ENCODE data around the gene C1orf185. TPM values are rescaled to one million over a fixed set of nuclear protein-coding genes. Genes with fewer than 3 reads are reported as not detected.

Gene C1orf185
- total RNA-seq, 1 donor, result not detected

DNA sequence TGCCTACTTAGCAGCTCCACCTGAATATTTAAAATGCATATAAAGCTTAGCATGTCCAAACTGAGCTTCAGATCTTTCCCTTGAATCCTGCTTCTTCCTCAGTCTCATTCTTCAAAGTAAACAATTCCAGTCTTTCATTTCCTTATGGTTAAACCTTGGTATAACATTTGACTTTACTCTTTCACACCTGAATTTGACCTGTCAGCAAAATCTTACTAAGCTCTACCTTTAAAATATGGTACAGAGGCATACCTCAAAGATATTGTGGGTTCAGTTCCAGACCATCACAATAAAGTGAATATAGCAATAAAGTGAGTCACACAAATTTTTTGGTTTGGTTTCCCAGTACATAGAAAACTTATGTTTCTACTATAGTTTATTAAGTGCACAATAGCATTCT lies 91.5 kb downstream of the C1orf185 start:
- Histone ChIP-seq H3K27ac (ENCODE audit: low read depth, low read length) (no peak overlapping the region), H3K79me2 (ENCODE audit: insufficient read depth, low read length) (no peaks in the 10 kb centered on the region), H3K4me3 (ENCODE audit: insufficient read depth, low read length) (no peak overlapping the region), H3K9me3 (ENCODE audit: low read depth, low read length) (no peaks in the 10 kb centered on the region), H3K27me3 (ENCODE audit: insufficient read depth, low read length) (peaks cover 3% of the 10 kb centered on the region), H3K4me2 (ENCODE audit: insufficient read depth, low read length) (no peak overlapping the region), H4K20me1 (ENCODE audit: insufficient read depth, low read length) (no peaks in the 10 kb centered on the region), H2AFZ (ENCODE audit: low read length) (no peak overlapping the region), H3K4me1 (ENCODE audit: insufficient read depth, low read length) (no peaks in the 10 kb centered on the region), H3K36me3 (ENCODE audit: insufficient read depth, low read length) (no peaks in the 10 kb centered on the region)
- no peak for TF ChIP-seq CTCF (IDR thresholded peaks at IDR 0.05; ENCODE audit: extremely low read depth, low read depth, low read length)
- DNase-seq (ENCODE audit: insufficient read length, low spot score, missing footprints), result no peak

Small RNAs within 50 kb of the gene (small RNA-seq; reads per million reads assigned to genes)
- not detected for gene MIR4421
- gene MIR6500, result not detected
- not detected for gene RF00019

Other genes with a start within 250 kb of the C1orf185 start
- gene FAF1, start 142.0 kb upstream of the C1orf185 start, total RNA-seq, result 40.5 and 52.2 TPM in 2 replicates
- gene CDKN2C, start 132.0 kb upstream of the C1orf185 start, total RNA-seq, result 18.9 and 34.4 TPM in 2 replicates
- 189 and 199 TPM in 2 replicates for gene RNF11, start 134.0 kb downstream of the C1orf185 start, total RNA-seq
- gene TTC39A, start 228.3 kb downstream of the C1orf185 start, total RNA-seq, result 0.72 and 0.88 TPM in 2 replicates

All from osteoblast (primary cell).